MCF 10A (cell line): ENCODE results near the gene SPECC1L. TPM values are rescaled to one million over a fixed set of nuclear protein-coding genes. Genes with fewer than 3 reads are reported as not detected.

ENCODE experiments used
- BruUV-seq: library from RNA; stranded (reverse); fragments of 400-500 nt; replicated peaks from 2 replicates; lab custom pipeline; 2021; lab: Mats Ljungman, UMichigan
- CTCF ChIA-PET: fragments of 300-600 bp; sonication (Branson Sonifier 250); formaldehyde crosslinking; extraction: SDS; loops from one replicate; lab custom pipeline; 2021; ENCODE audit warnings: antibody characterized with exemption, inconsistent platforms; lab: Yijun Ruan, JAX
- POLR2A ChIA-PET: fragments of 300-600, 350-650 bp; sonication (Branson Sonifier 250); formaldehyde crosslinking; extraction: SDS; loops from one replicate; lab custom pipeline; 2020; ENCODE audit warnings: antibody characterized with exemption, inconsistent platforms; lab: Yijun Ruan, JAX
- DNase-seq: peaks from one replicate; pipeline ENCODE4 v3.0.0-alpha.2; 2018; ENCODE audit not compliant: unreplicated experiment
- H3K27ac Mint-ChIP-seq: one replicate; pipeline ENCODE4 v1.8.0; 2022; ENCODE audit warnings: mild to moderate bottlenecking, low read depth, mixed read lengths; ENCODE audit not compliant: unreplicated experiment
- H3K27me3 Mint-ChIP-seq: one replicate; pipeline ENCODE4 v1.8.0; 2022; ENCODE audit warnings: mixed read lengths; ENCODE audit not compliant: insufficient read depth, unreplicated experiment
- H3K36me3 Mint-ChIP-seq: one replicate; pipeline ENCODE4 v1.8.0; 2022; ENCODE audit warnings: mild to moderate bottlenecking, moderate library complexity, mixed read lengths; ENCODE audit not compliant: insufficient read depth, unreplicated experiment
- H3K4me1 Mint-ChIP-seq: one replicate; pipeline ENCODE4 v1.8.0; 2022; ENCODE audit warnings: mixed read lengths; ENCODE audit not compliant: insufficient read depth, unreplicated experiment
- H3K4me3 Mint-ChIP-seq: one replicate; pipeline ENCODE4 v1.8.0; 2022; ENCODE audit warnings: mild to moderate bottlenecking, moderate library complexity, mixed read lengths; ENCODE audit not compliant: unreplicated experiment
- H3K9me3 Mint-ChIP-seq: one replicate; pipeline ENCODE4 v1.8.0; 2022; ENCODE audit warnings: mixed read lengths; ENCODE audit not compliant: unreplicated experiment
- intact Hi-C: fragments of 100-400 bp; cut with micrococcal nuclease; formaldehyde crosslinking; loops from 2 replicates; pipeline ENCODE4 v1.14.1; 2022
- total RNA-seq: library from RNA; stranded (reverse); gene quantifications from 2 replicates; pipeline ENCODE4 v1.2.3, GENCODE V29; 2022
- TF ChIP-seq, protein P1 (sequence below): fragments of 200-600 bp; IDR thresholded peaks from one replicate; pipeline ENCODE4 v1.8.0; 2022; ENCODE audit warnings: antibody characterized with exemption, mild to moderate bottlenecking; ENCODE audit not compliant: unreplicated experiment

The SPECC1L gene
- total RNA-seq, 1 experiment from 2014 or later, result 60.4 TPM

DNA sequence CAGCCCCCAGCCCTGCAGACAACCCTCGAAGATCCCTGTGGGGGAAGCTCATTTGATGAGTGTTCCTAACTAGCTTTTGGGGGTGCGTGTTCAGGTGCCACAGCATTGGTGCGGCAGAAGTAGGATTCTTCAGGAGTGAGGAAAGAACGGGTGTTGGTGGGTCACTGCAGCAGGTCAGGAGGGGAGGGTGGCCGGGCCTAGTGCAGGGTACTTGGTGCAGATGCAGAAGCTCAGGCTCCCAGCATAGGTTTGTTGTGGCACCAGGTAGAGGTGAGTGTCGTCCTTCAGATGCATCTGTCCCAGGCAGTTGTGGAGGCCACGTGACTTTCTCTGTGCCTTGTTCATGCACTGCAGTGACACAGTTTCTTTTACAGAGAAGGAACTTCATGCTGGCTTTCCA lies 141.6 kb downstream of the SPECC1L start:
- no peak overlapping the region for H3K27ac Mint-ChIP-seq
- CTCF ChIA-PET, result interaction anchor here (0.6 kb wide), 1 partner anchor 14 kb away, joined by 4 read pairs; no protein-coding TSS in a partner anchor

DNA sequence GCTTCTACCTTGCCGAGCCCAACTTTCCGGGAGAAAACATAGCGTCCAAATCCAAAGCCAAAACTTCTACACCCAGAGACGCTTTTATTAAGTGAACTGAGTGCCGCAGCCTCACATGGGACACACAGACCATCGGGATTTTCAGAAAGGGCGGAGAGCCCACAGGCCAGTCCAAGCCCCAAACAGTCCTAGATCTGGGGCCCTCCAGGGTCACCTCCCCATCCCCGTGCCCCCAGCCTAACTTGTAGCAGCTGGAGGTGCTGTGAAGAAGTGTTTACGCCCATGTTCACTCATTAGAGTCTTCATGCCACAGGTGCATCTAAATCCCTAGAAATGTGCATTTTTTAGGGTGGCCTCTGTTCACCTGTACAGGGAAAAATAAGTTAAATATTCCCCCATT lies 142.6 kb downstream of the SPECC1L start:
- H3K4me3 Mint-ChIP-seq, result no peak overlapping the region
- no peaks in the 10 kb centered on the region for H3K27me3 Mint-ChIP-seq
- H3K36me3 Mint-ChIP-seq, result peaks cover 35% of the 10 kb centered on the region
- TF ChIP-seq, protein P1, sequence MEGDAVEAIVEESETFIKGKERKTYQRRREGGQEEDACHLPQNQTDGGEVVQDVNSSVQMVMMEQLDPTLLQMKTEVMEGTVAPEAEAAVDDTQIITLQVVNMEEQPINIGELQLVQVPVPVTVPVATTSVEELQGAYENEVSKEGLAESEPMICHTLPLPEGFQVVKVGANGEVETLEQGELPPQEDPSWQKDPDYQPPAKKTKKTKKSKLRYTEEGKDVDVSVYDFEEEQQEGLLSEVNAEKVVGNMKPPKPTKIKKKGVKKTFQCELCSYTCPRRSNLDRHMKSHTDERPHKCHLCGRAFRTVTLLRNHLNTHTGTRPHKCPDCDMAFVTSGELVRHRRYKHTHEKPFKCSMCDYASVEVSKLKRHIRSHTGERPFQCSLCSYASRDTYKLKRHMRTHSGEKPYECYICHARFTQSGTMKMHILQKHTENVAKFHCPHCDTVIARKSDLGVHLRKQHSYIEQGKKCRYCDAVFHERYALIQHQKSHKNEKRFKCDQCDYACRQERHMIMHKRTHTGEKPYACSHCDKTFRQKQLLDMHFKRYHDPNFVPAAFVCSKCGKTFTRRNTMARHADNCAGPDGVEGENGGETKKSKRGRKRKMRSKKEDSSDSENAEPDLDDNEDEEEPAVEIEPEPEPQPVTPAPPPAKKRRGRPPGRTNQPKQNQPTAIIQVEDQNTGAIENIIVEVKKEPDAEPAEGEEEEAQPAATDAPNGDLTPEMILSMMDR, result no peak
- no peaks in the 10 kb centered on the region for H3K9me3 Mint-ChIP-seq
- H3K27ac Mint-ChIP-seq, result no peak overlapping the region
- no TSS peak for BruUV-seq
- ChIA-PET POLR2A (no interaction called here), CTCF (no interaction called here)
- no peaks in the 10 kb centered on the region for H3K4me1 Mint-ChIP-seq
- intact Hi-C loops, result no loop called here
- DNase-seq, result no peak

More for the DNA sequence above, 141.6 kb downstream of the SPECC1L start:
- peaks cover 43% of the 10 kb centered on the region for H3K36me3 Mint-ChIP-seq
- no TSS peak for BruUV-seq
- H3K4me3 Mint-ChIP-seq, result no peak overlapping the region
- TF ChIP-seq, protein P1, result no peak
- H3K9me3 Mint-ChIP-seq, result no peaks in the 10 kb centered on the region
- H3K27me3 Mint-ChIP-seq, result no peaks in the 10 kb centered on the region
- no peaks in the 10 kb centered on the region for H3K4me1 Mint-ChIP-seq
- intact Hi-C loops, result no loop called here
- POLR2A ChIA-PET, result no interaction called here
- DNase-seq, result no peak

- intact Hi-C loops, result no loop called here
- no TSS peak for BruUV-seq
- Mint-ChIP-seq H3K4me1 (no peaks in the 10 kb centered on the region), H3K4me3 (no peak overlapping the region), H3K9me3 (no peaks in the 10 kb centered on the region), H3K27me3 (no peaks in the 10 kb centered on the region), H3K36me3 (peaks cover 35% of the 10 kb centered on the region), H3K27ac (no peak overlapping the region)
- TF ChIP-seq, protein P1, result no peak
- POLR2A ChIA-PET, result no interaction called here
- CTCF ChIA-PET, result interaction anchor here (0.6 kb wide), 1 partner anchor 16 kb away, joined by 3 read pairs; no protein-coding TSS in a partner anchor
- no peak for DNase-seq
Measured at GRCh38 chr22:24413736-24414385, 143.2 kb downstream of the SPECC1L start.

DNA sequence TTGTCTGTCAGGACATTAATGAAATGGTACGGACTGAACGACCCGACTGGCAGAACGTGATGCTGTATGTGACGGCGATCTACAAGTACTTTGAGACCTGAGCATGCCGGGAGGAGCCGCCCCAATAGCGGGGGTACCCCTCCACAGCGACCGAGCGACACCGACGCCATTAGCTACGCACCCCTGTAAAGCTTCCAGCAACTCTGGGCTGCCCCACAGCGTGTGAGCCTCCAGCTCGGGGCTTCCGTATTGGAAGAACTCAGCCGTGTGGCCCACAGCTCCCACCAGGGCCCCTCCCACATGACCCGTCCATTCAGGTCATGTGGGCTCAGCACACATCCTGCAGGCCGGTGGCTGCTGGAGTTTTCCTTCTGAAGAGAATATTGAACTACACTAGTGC lies 143.9 kb downstream of the SPECC1L start:
- H3K36me3 Mint-ChIP-seq, result peaks cover 35% of the 10 kb centered on the region
- H3K9me3 Mint-ChIP-seq, result no peaks in the 10 kb centered on the region
- POLR2A ChIA-PET, result no interaction called here
- no peaks in the 10 kb centered on the region for H3K4me1 Mint-ChIP-seq
- H3K4me3 Mint-ChIP-seq, result no peak overlapping the region
- H3K27me3 Mint-ChIP-seq, result no peaks in the 10 kb centered on the region
- no peak overlapping the region for H3K27ac Mint-ChIP-seq
- CTCF ChIA-PET, result interaction anchor here (0.6 to 1.2 kb wide), 3 partner anchors 10 to 16 kb away, joined by 3 to 6 read pairs (median 3); no protein-coding TSS in a partner anchor
- BruUV-seq, result no TSS peak
- intact Hi-C loops, result no loop called here
- DNase-seq, result no peak
- TF ChIP-seq, protein P1, result no peak
